ENCODE measurements around the gene SERPINE2.

The SERPINE2 gene

DNA sequence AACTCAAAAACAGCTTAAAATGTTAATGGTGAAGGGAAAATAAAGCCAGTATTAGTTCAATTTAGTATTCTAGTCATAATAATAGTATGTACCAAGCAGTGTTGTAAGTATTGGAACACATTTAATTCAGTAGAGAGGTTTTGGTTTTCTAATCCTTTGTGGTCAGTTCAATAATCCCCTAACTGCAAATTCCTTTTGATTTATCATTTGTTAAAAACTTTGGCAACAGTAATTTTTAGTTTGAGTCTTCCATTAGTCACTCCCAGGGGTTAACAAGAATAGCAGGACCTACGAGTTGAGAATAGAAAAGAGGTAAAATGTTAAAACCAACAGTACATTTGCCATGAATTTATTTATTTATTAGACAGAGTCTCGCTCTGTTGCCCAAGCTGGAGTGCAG lies 71.1 kb downstream of the SERPINE2 start:
- TF ChIP-seq CTCF (IDR thresholded peaks at IDR 0.05; ENCODE audit: low read depth, low read length, missing control alignments): no peak
- Histone ChIP-seq H3K36me3 (replicated peaks) (peaks cover 13% of the 10 kb centered on the region), H3K4me3 (ENCODE audit: low read depth, low read length) (no peak overlapping the region), H3K27me3 (replicated peaks) (no peaks in the 10 kb centered on the region), H3K27ac (no peak overlapping the region)
- in situ Hi-C loops (cut with HindIII; ENCODE audit: low pct_ligation_motif_present, low sequenced_read_pairs): no loop called here
- no peak for DNase-seq

DNA sequence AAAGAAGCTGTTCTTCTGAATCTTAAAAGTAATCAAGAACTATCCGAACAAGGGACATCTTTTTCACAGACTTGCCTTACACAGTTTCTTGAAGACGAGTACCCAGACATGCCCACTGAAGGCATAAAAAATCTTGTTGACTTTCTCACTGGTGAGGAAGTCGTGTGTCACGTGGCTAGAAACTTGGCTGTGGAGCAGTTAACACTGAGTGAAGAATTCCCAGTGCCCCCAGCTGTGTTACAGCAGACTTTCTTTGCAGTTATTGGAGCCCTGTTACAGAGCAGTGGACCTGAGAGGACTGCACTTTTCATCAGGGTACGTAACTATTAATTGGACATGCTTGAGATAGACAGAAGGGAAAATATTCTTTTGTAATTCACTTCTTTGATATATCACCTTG lies 79.4 kb downstream of the SERPINE2 start:
- Histone ChIP-seq H3K36me3 (replicated peaks) (peaks cover 12% of the 10 kb centered on the region), H3K27ac (no peak overlapping the region), H3K27me3 (replicated peaks) (no peaks in the 10 kb centered on the region), H3K4me3 (ENCODE audit: low read depth, low read length) (no peak overlapping the region)
- in situ Hi-C loops (cut with HindIII; ENCODE audit: low pct_ligation_motif_present, low sequenced_read_pairs): no loop called here
- DNase-seq: no peak
- TF ChIP-seq CTCF (IDR thresholded peaks at IDR 0.05; ENCODE audit: low read depth, low read length, missing control alignments): no peak

GRCh38 chr2:223957092-223957851 lies 81.8 kb downstream of the SERPINE2 start, which contains the start of gene MRPL44:
TSS of gene MRPL44 (plus strand) at chr2:223957463. CDS start at chr2:223957473, 10 bp downstream.
- peaks cover 7% of the 10 kb centered on the region for H3K36me3 ChIP-seq (replicated peaks)
- no peaks in the 10 kb centered on the region for H3K27me3 ChIP-seq (replicated peaks)
- in situ Hi-C loops (cut with HindIII; ENCODE audit: low pct_ligation_motif_present, low sequenced_read_pairs): no loop called here
- H3K27ac ChIP-seq: peak within 1 kb of the TSS; percentile 46
- peak; percentile 94 for DNase-seq
- peak within 1 kb of the TSS; percentile 85 for H3K4me3 ChIP-seq (ENCODE audit: low read depth, low read length)
- TF ChIP-seq CTCF (IDR thresholded peaks at IDR 0.05; ENCODE audit: low read depth, low read length, missing control alignments): no peak

GRCh38 chr2:223956300-223956699 lies 82.8 kb downstream of the SERPINE2 start:
- TF ChIP-seq CTCF (IDR thresholded peaks at IDR 0.05; ENCODE audit: low read depth, low read length, missing control alignments): no peak
- in situ Hi-C loops (cut with HindIII; ENCODE audit: low pct_ligation_motif_present, low sequenced_read_pairs): no loop called here
- Histone ChIP-seq H3K4me3 (ENCODE audit: low read depth, low read length) (no peak overlapping the region), H3K27ac (no peak overlapping the region), H3K36me3 (replicated peaks) (peaks cover 7% of the 10 kb centered on the region), H3K27me3 (replicated peaks) (no peaks in the 10 kb centered on the region)
- DNase-seq: no peak

GRCh38 chr2:223954401-223954800 lies 84.7 kb downstream of the SERPINE2 start:
- TF ChIP-seq CTCF (IDR thresholded peaks at IDR 0.05; ENCODE audit: low read depth, low read length, missing control alignments): peak; percentile 21
- Histone ChIP-seq H3K36me3 (replicated peaks) (no peaks in the 10 kb centered on the region), H3K27ac (peak overlapping the region; percentile 51), H3K27me3 (replicated peaks) (no peaks in the 10 kb centered on the region), H3K4me3 (ENCODE audit: low read depth, low read length) (no peak overlapping the region)
- in situ Hi-C loops (cut with HindIII; ENCODE audit: low pct_ligation_motif_present, low sequenced_read_pairs): no loop called here
- DNase-seq: peak; percentile 94
